Astrocyte (in vitro differentiated cells and primary cell): Measurements from ENCODE around the gene MMP24OS. TPM values are rescaled to one million over a fixed set of nuclear protein-coding genes. Genes with fewer than 3 reads are reported as not detected.

Experiments used
- DNase-seq: peaks from one replicate; pipeline ENCODE4 v3.0.0-alpha.2; 2010; ENCODE audit warnings: low read depth
- FAIRE-seq: peaks from 2 replicates; lab custom pipeline; 2011; peaks lifted over from hg19 to GRCh38; lab: Jason Lieb, UNC
- H2AFZ ChIP-seq: 2 replicates; pipeline ENCODE4 v1.6.0; 2012; ENCODE audit warnings: low read depth, low read length, inconsistent platforms
- H3K27ac ChIP-seq: 2 replicates; pipeline ENCODE4 v1.5.1; 2011; ENCODE audit warnings: low read depth, low read length, inconsistent platforms
- H3K27me3 ChIP-seq: 2 replicates; pipeline ENCODE4 v1.6.0; 2011; ENCODE audit warnings: low read length, inconsistent platforms; ENCODE audit not compliant: insufficient read depth
- H3K36me3 ChIP-seq: 2 replicates; pipeline ENCODE4 v1.5.1; 2011; ENCODE audit warnings: low read length, inconsistent platforms; ENCODE audit not compliant: insufficient read depth
- H3K4me1 ChIP-seq: 2 replicates; pipeline ENCODE4 v1.5.1; 2011; ENCODE audit warnings: low read length, inconsistent platforms; ENCODE audit not compliant: insufficient read depth
- H3K4me2 ChIP-seq: 2 replicates; pipeline ENCODE4 v1.6.0; 2012; ENCODE audit warnings: low read length, inconsistent platforms
- H3K4me3 ChIP-seq: 2 replicates; pipeline ENCODE4 v1.5.1; 2011; ENCODE audit warnings: low read depth, mild to moderate bottlenecking, low read length, inconsistent platforms; ENCODE audit not compliant: insufficient read depth
- H3K79me2 ChIP-seq: 2 replicates; pipeline ENCODE4 v1.6.0; 2012; ENCODE audit warnings: mild to moderate bottlenecking, low read length, inconsistent platforms; ENCODE audit not compliant: insufficient read depth
- H3K9ac ChIP-seq: 2 replicates; pipeline ENCODE4 v1.6.0; 2012; ENCODE audit warnings: mild to moderate bottlenecking, low read length, inconsistent platforms
- H3K9me3 ChIP-seq: 2 replicates; pipeline ENCODE4 v1.5.1; 2012; ENCODE audit warnings: low read depth, mild to moderate bottlenecking, low read length, inconsistent platforms; ENCODE audit not compliant: insufficient read depth
- H4K20me1 ChIP-seq: 2 replicates; pipeline ENCODE4 v1.6.0; 2012; ENCODE audit warnings: low read length, inconsistent platforms; ENCODE audit not compliant: insufficient read depth
- H3K27ac Mint-ChIP-seq: one replicate; pipeline ENCODE4 v1.8.0; 2021; ENCODE audit warnings: mild to moderate bottlenecking, mixed read lengths; ENCODE audit not compliant: unreplicated experiment
- H3K27me3 Mint-ChIP-seq: one replicate; pipeline ENCODE4 v1.8.0; 2021; ENCODE audit warnings: low read depth, mixed read lengths; ENCODE audit not compliant: unreplicated experiment
- H3K36me3 Mint-ChIP-seq: one replicate; pipeline ENCODE4 v1.8.0; 2021; ENCODE audit warnings: low read depth, mixed read lengths; ENCODE audit not compliant: unreplicated experiment
- H3K4me1 Mint-ChIP-seq: one replicate; pipeline ENCODE4 v1.8.0; 2021; ENCODE audit warnings: low read depth, mixed read lengths; ENCODE audit not compliant: unreplicated experiment
- H3K4me3 Mint-ChIP-seq: one replicate; pipeline ENCODE4 v1.8.0; 2021; ENCODE audit warnings: mild to moderate bottlenecking, moderate library complexity, mixed read lengths; ENCODE audit not compliant: unreplicated experiment
- H3K9me3 Mint-ChIP-seq: one replicate; pipeline ENCODE4 v1.8.0; 2021; ENCODE audit warnings: mild to moderate bottlenecking, mixed read lengths; ENCODE audit not compliant: unreplicated experiment
- EZH2 ChIP-seq: IDR thresholded peaks from 2 replicates; pipeline ENCODE4 v1.6.1; 2012; ENCODE audit warnings: mild to moderate bottlenecking, low read length, inconsistent platforms; ENCODE audit not compliant: insufficient read depth
- total RNA-seq: library from RNA; stranded (reverse); gene quantifications from 2 replicates; pipeline ENCODE4 v1.2.1, GENCODE V29; 2021
- TF ChIP-seq, protein P1 (sequence below): IDR thresholded peaks from 2 replicates; pipeline ENCODE4 v1.5.1; 2011; ENCODE audit warnings: low read depth, mild to moderate bottlenecking, inconsistent platforms, low read length, moderate library complexity; ENCODE audit not compliant: insufficient read depth

Gene MMP24OS
- total RNA-seq, 1 donor from 2014 or later, result 86.5 TPM

DNA sequence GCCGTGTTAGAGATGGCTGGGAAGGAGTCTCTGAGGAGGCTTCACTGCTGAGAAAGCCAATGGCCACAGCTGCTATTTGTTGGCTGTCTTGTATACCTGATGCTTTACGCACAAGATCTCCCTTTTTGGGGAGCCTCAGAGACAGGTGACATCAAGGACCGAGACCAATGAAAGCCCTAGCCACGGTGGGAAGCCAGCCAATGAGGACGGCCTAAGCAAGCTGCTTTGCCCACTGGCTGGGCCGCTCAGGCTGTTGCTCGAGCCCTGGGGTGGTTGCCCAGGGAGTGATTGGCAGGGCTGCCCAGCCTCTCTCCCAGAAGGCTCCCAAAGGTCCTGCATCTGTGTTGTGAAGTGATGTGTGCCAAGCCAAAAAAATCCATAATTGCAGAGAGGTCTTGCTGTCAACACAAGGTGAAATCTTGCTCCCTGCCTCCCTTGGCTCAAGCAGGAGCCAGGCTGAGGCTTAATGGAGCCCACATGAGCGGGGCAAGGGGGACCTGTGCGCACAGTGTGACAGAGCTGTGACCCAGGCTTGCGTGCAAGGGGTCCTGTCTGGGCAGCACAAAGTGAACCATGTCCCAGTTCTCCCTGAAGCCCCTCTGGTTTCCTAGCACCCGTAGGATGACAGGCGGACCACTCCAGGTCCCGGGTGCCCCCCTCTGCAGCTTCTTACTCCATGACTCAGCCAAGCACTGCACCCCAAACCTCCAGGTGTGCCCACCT lies 4.3 kb downstream of the MMP24OS start:
- no peak overlapping the region for H3K27ac Mint-ChIP-seq
- DNase-seq, result no peak

DNA sequence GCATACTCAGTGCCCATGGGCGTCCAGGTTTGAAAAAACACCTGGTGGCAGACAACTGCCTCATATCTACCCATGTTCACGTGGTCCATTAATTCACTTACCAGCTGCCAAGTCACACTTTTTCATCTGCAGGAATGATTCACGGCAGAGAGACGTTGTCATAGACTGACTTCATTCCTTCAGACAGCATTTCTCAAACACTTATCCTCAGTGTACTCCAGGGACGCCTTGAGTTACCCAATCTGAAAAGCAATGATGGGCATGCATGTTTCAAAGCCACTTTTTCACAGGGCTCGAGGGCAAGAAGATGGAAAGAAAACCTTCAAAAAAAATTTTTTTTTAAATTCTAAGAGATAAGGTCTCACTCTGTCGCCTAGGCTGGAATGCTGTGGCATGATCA lies 6.0 kb downstream of the MMP24OS start:
- H3K9me3 Mint-ChIP-seq, result no peaks in the 10 kb centered on the region
- peak; percentile 58 for DNase-seq
- H3K27ac Mint-ChIP-seq, result no peak overlapping the region

More for the DNA sequence above, 4.3 kb downstream of the MMP24OS start:
- H3K9me3 Mint-ChIP-seq, result no peaks in the 10 kb centered on the region
- no peak overlapping the region for H3K4me3 ChIP-seq
- H3K4me1 ChIP-seq, result peaks cover 17% of the 10 kb centered on the region
- H3K36me3 Mint-ChIP-seq, result peaks cover 15% of the 10 kb centered on the region
- no peak for FAIRE-seq
- H3K27me3 Mint-ChIP-seq, result no peaks in the 10 kb centered on the region
- H3K79me2 ChIP-seq, result peaks cover 23% of the 10 kb centered on the region
- TF ChIP-seq, protein P1, sequence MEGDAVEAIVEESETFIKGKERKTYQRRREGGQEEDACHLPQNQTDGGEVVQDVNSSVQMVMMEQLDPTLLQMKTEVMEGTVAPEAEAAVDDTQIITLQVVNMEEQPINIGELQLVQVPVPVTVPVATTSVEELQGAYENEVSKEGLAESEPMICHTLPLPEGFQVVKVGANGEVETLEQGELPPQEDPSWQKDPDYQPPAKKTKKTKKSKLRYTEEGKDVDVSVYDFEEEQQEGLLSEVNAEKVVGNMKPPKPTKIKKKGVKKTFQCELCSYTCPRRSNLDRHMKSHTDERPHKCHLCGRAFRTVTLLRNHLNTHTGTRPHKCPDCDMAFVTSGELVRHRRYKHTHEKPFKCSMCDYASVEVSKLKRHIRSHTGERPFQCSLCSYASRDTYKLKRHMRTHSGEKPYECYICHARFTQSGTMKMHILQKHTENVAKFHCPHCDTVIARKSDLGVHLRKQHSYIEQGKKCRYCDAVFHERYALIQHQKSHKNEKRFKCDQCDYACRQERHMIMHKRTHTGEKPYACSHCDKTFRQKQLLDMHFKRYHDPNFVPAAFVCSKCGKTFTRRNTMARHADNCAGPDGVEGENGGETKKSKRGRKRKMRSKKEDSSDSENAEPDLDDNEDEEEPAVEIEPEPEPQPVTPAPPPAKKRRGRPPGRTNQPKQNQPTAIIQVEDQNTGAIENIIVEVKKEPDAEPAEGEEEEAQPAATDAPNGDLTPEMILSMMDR, result no peak
- no peak for TF ChIP-seq EZH2
- no peaks in the 10 kb centered on the region for H3K27me3 ChIP-seq
- no peak overlapping the region for H3K27ac ChIP-seq
- no peak overlapping the region for H3K9ac ChIP-seq
- peaks cover 2% of the 10 kb centered on the region for H4K20me1 ChIP-seq
- no peaks in the 10 kb centered on the region for H3K9me3 ChIP-seq
- H3K36me3 ChIP-seq, result peaks cover 6% of the 10 kb centered on the region
- H2AFZ ChIP-seq, result no peak overlapping the region
- peaks cover 19% of the 10 kb centered on the region for H3K4me1 Mint-ChIP-seq
- H3K4me3 Mint-ChIP-seq, result no peak overlapping the region
- H3K4me2 ChIP-seq, result no peak overlapping the region

More for the DNA sequence above, 6.0 kb downstream of the MMP24OS start:
- H4K20me1 ChIP-seq, result no peaks in the 10 kb centered on the region
- Mint-ChIP-seq H3K4me1 (peaks cover 13% of the 10 kb centered on the region), H3K36me3 (peaks cover 15% of the 10 kb centered on the region), H3K27me3 (no peaks in the 10 kb centered on the region), H3K4me3 (no peak overlapping the region)
- H3K4me1 ChIP-seq, result peaks cover 7% of the 10 kb centered on the region
- H3K79me2 ChIP-seq, result peaks cover 16% of the 10 kb centered on the region
- H3K4me3 ChIP-seq, result no peak overlapping the region
- no peak overlapping the region for H3K4me2 ChIP-seq
- no peak overlapping the region for H3K9ac ChIP-seq
- no peak for TF ChIP-seq EZH2
- TF ChIP-seq, protein P1, result no peak
- H3K9me3 ChIP-seq, result no peaks in the 10 kb centered on the region
- H3K27me3 ChIP-seq, result no peaks in the 10 kb centered on the region
- no peak overlapping the region for H2AFZ ChIP-seq
- peaks cover 3% of the 10 kb centered on the region for H3K36me3 ChIP-seq
- no peak for FAIRE-seq
- H3K27ac ChIP-seq, result no peak overlapping the region
